H54 (cell line): Measurements from ENCODE around the gene M1AP.
"Not testable (repeated sequence)": the region's sequence is repeated elsewhere in the genome, so short reads cannot be mapped to it uniquely, and the experiment has no call there.

ENCODE experiments used
- DNase-seq: peaks from one replicate; pipeline ENCODE4 v3.0.0; 2011; ENCODE audit warnings: low spot score, mixed read lengths; ENCODE audit not compliant: insufficient read length
- FAIRE-seq: peaks from 3 replicates; lab custom pipeline; 2011; peaks lifted over from hg19 to GRCh38; lab: Jason Lieb, UNC
- POLR2A ChIP-seq: IDR thresholded peaks from 2 replicates; pipeline ENCODE4 v1.6.1; 2011; ENCODE audit warnings: low read depth, mild to moderate bottlenecking, low read length

Gene M1AP

DNA sequence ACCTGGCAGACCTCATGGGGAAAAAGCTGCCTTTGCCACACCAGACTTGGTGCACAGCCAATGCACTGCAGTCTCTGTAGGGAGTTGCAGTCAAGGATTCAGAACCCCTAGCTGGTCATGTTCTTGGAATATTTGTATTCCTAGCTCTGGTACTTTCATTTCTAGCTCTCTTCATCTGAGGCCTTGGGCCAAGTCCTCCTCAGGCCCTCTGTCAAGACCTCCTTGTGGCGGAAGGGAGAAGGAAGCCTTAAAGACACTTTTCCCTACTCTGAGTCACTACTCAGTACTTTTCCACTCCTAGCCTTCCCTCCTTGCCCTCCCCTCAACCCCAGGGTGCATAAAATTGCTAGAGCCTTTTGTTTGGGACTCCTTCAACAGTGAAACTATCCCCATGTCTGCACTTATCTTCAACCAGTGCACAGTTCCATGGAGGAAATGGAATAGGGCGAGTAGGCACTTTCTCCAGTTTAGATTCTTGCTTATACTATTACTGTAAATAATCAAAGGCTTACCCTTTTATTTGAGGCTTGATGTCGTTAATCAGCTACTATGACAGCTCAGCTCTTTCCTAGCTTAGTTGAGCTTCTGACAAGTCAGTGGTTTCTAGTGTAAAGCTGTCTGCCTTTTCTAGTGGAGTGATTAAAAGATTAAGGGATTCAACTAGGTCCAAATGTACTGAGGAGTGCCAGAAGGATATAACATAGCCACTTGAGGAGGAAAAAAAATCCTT is 15.8 kb downstream of the M1AP start:
- no peak for TF ChIP-seq POLR2A
- DNase-seq (no peak), FAIRE-seq (peak; percentile 96)

GRCh38 chr2:74630454-74630853 is 17.7 kb downstream of the M1AP start:
- not testable (repeated sequence) for DNase-seq, FAIRE-seq

- DNase-seq (no peak), FAIRE-seq (no peak)
- no peak for TF ChIP-seq POLR2A
Observed at GRCh38 chr2:74628538-74629105, 19.5 kb downstream of the M1AP start.

GRCh38 chr2:74625658-74626425 is 22.3 kb downstream of the M1AP start:
- TF ChIP-seq POLR2A, result no peak
- FAIRE-seq (no peak), DNase-seq (no peak)

GRCh38 chr2:74620671-74621070 is 27.5 kb downstream of the M1AP start:
- no peak for TF ChIP-seq POLR2A
- DNase-seq (no peak), FAIRE-seq (no peak)

DNA sequence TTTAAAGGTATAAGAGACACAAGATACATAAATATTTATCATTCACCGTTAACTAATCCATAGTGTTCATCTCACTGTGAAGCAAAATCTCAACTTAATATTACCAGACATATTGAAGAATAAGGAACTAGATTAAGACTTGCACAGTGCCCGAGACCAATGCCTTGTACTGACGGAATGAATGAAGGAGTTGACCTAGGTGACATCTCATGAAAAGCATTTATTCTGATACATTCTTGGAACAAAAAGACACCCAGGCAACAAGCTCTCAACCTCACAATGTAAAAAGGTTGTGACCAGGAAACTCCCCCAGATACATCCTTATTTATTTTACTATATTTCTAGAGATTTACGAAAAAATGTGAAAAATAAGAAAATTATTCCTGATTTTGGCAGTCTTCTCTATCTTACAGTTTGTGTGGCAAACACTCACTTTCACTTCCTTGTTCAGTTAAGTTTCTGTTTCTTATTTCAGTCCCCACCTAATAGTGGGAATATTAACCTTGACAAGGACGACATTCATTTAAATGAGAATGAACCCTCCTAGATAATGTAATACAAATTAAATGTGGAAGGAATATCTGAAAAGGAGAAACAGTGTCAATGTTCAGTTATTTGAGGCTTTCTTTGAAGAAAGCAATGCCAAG is 28.4 kb downstream of the M1AP start:
- FAIRE-seq (no peak), DNase-seq (no peak)
- TF ChIP-seq POLR2A, result no peak

GRCh38 chr2:74618410-74619083 is 29.6 kb downstream of the M1AP start:
- FAIRE-seq (no peak), DNase-seq (no peak)
- TF ChIP-seq POLR2A, result no peak

DNA sequence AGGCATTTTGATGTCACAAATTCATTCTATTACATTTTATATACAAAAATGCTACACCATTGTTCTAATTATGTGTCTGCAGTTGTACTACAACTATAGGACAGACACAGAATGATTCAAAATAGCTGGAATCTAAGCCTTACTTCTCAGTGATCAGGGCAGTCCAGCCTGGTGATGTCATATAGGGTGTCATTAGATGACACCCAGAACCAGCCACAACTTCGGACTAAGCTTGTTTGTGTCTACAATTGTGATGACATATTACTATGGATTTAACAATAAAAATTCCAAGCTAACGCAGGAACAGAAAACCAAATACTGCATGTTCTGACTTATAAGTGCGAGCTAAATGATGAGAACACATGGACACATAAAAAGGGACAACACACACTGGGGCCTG is 31.0 kb downstream of the M1AP start:
- TF ChIP-seq POLR2A, result no peak
- DNase-seq (no peak), FAIRE-seq (no peak)

GRCh38 chr2:74606927-74607326 is 41.2 kb downstream of the M1AP start:
- TF ChIP-seq POLR2A, result no peak
- DNase-seq (no peak), FAIRE-seq (no peak)

GRCh38 chr2:74603282-74604000 is 44.7 kb downstream of the M1AP start:
- no peak for DNase-seq
- TF ChIP-seq POLR2A, result no peak
- no peak for FAIRE-seq

DNA sequence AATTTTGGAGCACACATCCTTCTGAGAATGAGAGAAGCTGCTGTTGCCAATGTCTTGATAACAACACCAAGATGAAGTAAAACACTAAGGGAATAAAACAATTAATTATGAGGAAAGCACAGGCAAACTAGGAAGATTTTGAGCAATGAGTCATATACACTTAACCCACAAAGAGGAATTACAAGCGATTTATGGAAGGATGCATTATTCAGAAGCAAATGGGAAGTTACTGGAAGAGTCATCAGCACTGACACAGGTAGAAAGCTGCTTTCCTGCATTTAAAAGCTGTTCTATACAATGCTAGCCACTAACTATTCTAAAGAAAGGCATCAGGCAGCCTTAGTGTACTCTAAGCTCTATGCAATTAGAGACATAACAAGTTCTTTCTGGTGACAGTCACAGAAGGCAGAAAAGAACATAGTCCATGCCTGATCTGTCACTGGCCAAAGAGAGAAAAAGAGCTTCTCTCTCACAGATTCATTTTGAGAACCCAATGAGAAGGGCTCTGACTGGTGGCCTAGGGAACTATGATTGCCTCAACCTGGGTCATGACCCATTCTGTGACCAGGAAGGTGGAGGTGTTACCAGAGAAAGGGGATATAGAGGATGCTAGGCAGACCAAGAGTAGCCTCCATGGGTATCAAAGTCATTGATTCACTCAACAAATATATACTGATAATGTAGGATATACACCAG is 45.4 kb downstream of the M1AP start:
- FAIRE-seq (peak; percentile 89), DNase-seq (no peak)
- TF ChIP-seq POLR2A, result no peak

DNA sequence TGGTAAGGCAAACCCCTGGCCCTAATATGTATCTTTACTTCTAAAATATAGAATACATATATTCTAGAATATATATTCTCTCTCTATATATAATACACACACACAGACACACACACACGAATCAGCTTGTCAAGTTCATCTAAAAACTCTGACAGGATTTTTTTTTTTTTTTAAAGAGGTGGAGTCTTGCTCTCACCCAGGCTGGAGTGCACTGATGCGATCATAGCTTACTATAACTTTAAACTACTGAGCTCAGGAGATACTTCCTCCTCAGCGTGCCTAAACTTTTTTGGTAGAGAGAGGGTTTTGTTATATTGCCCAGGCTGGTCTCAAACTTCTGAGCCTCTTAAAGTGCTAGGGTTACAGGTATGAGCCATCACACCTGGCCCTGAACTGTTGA is 48.5 kb downstream of the M1AP start:
- DNase-seq (no peak), FAIRE-seq (no peak)
- TF ChIP-seq POLR2A, result no peak
